Activated T-helper 2 cell treated with anti-CD3 and anti-CD28 coated beads, Interferon-gamma antibody, Interleukin-2, Interleukin-4, amounts not matched to agents 10 μg/mL and 5 μg/mL and 100 μg/mL, durations not matched to agents 14 hours and 24 hours and 36 hours (primary cell): ENCODE data around the gene TTC23. TPM values are rescaled to one million over a fixed set of nuclear protein-coding genes. Genes with fewer than 3 reads are reported as not detected.

Experiments used
- DNase-seq: peaks from one replicate; pipeline ENCODE4 v3.0.0; 2021; ENCODE audit warnings: low spot score
- H3K27ac Mint-ChIP-seq: one replicate; pipeline ENCODE4 v1.8.0; 2021; ENCODE audit warnings: mixed read lengths
- H3K27me3 Mint-ChIP-seq: one replicate; pipeline ENCODE4 v1.8.0; 2021; ENCODE audit warnings: low read depth, mixed read lengths
- H3K36me3 Mint-ChIP-seq: one replicate; pipeline ENCODE4 v1.8.0; 2021; ENCODE audit warnings: low read depth, mixed read lengths
- H3K4me1 Mint-ChIP-seq: one replicate; pipeline ENCODE4 v1.8.0; 2021; ENCODE audit warnings: low read depth, mixed read lengths
- H3K4me3 Mint-ChIP-seq: one replicate; pipeline ENCODE4 v1.8.0; 2021; ENCODE audit warnings: low read depth, mild to moderate bottlenecking, moderate library complexity, mixed read lengths
- H3K9me3 Mint-ChIP-seq: one replicate; pipeline ENCODE4 v1.8.0; 2021; ENCODE audit warnings: mixed read lengths
- intact Hi-C: fragments of 100-400 bp; cut with micrococcal nuclease; formaldehyde crosslinking; loops from one replicate; pipeline ENCODE4 v1.15.1; 2023
- total RNA-seq: library from RNA; stranded (reverse); gene quantifications from 2 replicates; pipeline ENCODE4 v1.2.3, GENCODE V29; 2022

The TTC23 gene
- total RNA-seq, 1 donor from 2014 or later = 3.9 TPM

DNA sequence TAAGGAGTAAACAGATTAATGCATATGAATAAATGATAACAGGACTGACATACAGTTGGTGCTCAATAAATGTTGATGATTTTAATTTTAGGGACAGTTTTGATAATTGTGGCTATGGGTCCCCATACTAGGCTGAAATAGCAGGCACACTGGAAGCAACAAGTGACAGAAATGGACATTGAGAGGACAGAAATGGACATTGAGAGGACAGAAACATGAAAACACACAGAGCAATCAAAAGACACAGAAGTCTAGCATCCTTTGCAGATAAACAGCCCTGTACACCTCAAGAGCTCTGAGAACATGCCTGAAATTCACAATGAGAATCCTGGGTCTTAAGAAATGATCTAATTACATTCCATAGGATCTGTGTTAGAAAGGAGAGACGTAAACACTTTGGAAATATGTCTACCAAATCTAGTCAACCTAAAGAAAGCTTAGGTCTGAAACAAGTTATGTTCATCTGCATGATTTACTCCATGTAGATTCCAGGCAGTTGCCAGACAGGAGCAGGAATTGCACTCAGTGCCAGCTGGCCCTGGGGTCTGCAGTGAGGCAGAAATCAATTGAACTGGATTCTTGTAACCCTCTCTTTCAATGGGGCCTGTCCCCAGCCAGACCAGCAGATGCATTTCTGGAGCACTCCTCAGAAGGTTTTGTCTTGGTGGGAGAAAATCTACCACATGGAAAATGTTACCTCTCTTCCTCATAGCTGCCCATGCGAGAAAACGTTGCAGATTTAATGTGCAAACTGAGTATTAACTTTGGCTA is 84.2 kb downstream of the TTC23 start:
- Mint-ChIP-seq H3K4me1 (peaks cover 2% of the 10 kb centered on the region), H3K27ac (no peak overlapping the region), H3K4me3 (no peak overlapping the region), H3K9me3 (no peaks in the 10 kb centered on the region), H3K27me3 (no peaks in the 10 kb centered on the region), H3K36me3 (no peaks in the 10 kb centered on the region)
- intact Hi-C loops = no loop called here
- DNase-seq = no peak

DNA sequence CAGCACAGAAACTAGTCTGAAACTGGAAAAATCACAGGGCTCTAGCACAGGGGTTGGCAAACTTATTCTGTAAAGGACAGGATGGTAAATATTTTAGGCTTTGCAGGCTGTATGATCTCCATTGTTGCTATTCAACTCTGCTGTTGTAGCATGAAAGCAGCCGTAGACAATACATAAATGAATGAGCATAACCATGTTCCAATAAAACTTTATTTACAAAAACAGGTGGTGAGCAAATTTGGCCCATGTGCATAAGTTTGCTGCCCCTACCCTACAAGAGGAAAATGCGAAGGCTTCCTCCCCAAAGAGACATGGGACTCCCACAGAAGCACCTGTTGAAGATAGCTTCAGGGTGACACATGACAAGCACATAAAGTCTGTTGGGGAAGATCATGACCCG is 85.3 kb downstream of the TTC23 start:
- Mint-ChIP-seq H3K36me3 (no peaks in the 10 kb centered on the region), H3K27ac (no peak overlapping the region), H3K4me1 (peaks cover 2% of the 10 kb centered on the region), H3K9me3 (no peaks in the 10 kb centered on the region), H3K4me3 (no peak overlapping the region), H3K27me3 (no peaks in the 10 kb centered on the region)
- no peak for DNase-seq
- intact Hi-C loops = no loop called here

DNA sequence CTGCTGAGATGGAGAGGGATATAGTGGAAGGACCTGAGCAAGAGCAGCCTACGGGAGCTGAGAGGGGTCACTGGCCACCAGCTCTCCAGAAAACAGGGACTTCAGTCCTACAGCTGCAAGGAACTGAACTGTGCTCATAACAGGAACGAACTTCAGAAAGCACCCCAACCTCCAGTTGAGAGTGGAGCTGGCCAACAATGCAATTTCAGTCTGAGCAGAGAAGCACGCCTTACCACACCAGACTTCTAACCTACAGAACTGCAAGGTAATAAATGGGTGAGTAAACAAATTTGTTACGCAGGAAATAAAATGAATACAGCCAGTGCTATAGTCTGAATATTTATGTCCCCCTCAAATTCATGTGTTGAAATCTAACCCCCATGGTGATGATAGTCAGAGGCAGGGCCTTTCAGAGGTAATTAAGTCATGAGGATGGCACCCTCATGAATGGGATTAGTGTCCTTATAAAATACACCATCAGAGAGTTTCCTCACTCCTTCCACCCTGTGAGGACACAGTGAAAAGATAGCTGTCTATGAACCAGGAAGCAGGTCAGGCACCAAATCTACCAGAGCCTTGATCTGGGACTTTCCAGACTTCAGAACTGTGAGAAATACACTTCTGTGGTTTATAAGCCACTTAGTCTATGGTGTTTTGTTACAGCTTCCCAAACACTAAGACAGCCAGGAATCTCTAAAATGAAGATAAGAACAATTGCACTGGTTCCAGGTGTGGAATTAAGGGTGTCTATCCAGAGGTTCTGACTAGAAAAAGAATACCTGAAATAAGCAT is 85.9 kb downstream of the TTC23 start:
- no peak overlapping the region for H3K4me3 Mint-ChIP-seq
- no peaks in the 10 kb centered on the region for H3K36me3 Mint-ChIP-seq
- H3K4me1 Mint-ChIP-seq = peaks cover 2% of the 10 kb centered on the region
- DNase-seq = no peak
- intact Hi-C loops = no loop called here
- no peak overlapping the region for H3K27ac Mint-ChIP-seq
- no peaks in the 10 kb centered on the region for H3K9me3 Mint-ChIP-seq
- H3K27me3 Mint-ChIP-seq = no peaks in the 10 kb centered on the region

DNA sequence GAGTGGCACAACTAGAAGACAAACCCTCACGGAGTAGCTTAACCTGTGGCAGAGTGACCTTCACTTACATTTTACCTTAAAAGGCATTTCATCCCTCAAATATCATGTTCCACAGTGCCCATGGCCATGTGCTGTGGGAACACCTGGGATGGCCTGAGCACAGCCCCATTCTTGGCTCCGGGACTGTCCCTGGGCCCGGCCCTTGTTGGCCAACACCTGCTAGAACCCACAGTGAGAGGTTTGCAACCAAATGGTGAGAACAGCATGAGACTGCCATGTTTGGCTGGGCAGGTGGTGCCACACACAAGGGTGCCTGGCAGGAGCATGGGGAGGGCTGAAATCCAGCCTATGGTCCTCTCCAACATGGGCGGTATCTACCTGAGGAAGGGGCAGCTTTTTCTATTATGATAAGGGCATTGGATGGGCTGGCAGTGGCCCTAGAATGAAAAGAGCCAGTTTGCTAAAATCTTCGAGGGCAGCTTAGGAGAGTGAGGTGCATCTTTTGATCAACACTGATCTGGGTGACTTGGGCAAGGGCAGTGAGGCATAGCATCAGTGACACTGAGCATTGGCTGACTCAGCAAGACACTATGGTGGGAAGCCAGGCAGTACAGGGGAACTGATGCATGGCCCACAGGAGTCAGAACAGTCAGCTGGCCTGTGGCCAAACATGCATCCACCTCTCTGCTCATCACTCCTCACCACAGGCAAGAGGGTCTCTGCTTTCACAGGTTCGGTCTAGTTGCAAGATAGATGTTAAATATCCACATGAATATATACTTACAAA is 90.6 kb downstream of the TTC23 start:
- intact Hi-C loops = no loop called here
- no peak for DNase-seq

DNA sequence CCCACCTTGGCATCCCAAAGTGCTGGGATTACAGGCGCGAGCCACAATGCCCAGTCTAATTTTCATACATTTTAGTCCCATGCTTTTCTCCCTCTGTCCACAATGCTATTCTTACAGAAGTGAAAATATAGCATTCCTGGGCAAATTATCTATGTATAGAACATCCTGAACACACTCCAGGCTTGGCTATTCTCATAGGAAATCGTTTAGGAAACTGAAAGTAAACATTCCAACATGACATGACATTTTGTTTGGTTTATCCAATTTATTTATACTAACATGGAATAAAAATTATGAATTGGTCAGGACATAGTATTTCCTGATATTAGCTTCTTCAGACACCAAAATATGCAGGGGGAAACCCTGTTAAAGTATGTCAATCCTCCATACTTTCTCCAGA is 91.9 kb downstream of the TTC23 start:
- no peak for DNase-seq
- peaks cover 18% of the 10 kb centered on the region for H3K4me1 Mint-ChIP-seq

More for the DNA sequence above, 90.6 kb downstream of the TTC23 start:
- peaks cover 20% of the 10 kb centered on the region for H3K4me1 Mint-ChIP-seq
- H3K27me3 Mint-ChIP-seq = peaks cover 7% of the 10 kb centered on the region
- no peaks in the 10 kb centered on the region for H3K36me3 Mint-ChIP-seq
- no peaks in the 10 kb centered on the region for H3K9me3 Mint-ChIP-seq
- H3K27ac Mint-ChIP-seq = no peak overlapping the region
- no peak overlapping the region for H3K4me3 Mint-ChIP-seq

DNA sequence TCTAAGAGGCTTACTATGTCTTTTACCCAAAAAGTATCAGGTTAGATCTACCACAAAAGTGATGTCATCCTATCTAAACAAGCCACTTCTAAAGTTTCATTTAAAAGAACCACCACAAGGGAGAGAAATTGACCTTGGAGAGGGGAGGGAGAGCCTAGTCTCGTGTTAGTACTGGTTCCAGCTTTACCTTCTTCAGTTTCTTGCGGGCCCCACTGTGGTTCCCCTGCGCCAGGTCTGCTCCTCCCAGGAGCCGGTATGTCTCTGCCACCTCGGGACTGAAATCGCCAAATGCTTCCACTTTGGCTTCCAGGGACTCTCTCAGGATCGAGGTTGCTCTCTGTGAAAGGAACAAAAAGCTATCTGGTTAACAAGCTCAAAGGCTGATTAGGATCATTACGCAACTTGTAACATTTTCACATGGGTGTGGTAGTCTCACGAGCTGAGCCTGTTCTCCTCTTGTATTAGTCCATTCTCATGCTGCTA is 93.4 kb downstream of the TTC23 start:
- Mint-ChIP-seq H3K4me3 (no peak overlapping the region), H3K27ac (peak overlapping the region; percentile 24), H3K9me3 (no peaks in the 10 kb centered on the region), H3K27me3 (peaks cover 7% of the 10 kb centered on the region), H3K4me1 (peaks cover 18% of the 10 kb centered on the region), H3K36me3 (no peaks in the 10 kb centered on the region)
- intact Hi-C loops = no loop called here
- DNase-seq = no peak

More for the DNA sequence above, 91.9 kb downstream of the TTC23 start:
- no peak overlapping the region for H3K4me3 Mint-ChIP-seq
- no peaks in the 10 kb centered on the region for H3K36me3 Mint-ChIP-seq
- H3K9me3 Mint-ChIP-seq = no peaks in the 10 kb centered on the region
- peaks cover 7% of the 10 kb centered on the region for H3K27me3 Mint-ChIP-seq
- intact Hi-C loops = no loop called here
- no peak overlapping the region for H3K27ac Mint-ChIP-seq

DNA sequence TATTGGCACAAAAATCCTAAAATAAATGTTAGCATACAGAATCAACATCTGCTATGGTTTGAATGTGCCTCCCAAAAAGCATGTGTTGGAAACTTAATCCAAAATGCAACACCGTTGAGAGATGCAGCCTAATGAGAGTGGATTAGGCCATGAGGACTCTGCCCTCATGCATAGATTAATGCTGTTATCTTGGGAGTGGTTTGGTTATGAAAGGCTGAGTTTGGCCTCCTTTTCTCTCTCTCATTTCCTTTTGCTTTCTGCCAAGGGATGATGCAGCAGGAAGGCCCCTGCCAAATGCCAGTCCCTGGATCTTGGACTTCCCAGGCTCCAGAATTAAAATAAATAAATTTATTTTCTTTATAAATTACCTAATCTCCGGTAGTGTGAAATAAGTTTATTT is 95.1 kb downstream of the TTC23 start:
- H3K4me1 Mint-ChIP-seq = peaks cover 18% of the 10 kb centered on the region
- intact Hi-C loops = no loop called here
- no peak overlapping the region for H3K27ac Mint-ChIP-seq
- DNase-seq = no peak
- H3K36me3 Mint-ChIP-seq = no peaks in the 10 kb centered on the region
- H3K27me3 Mint-ChIP-seq = peaks cover 7% of the 10 kb centered on the region
- no peaks in the 10 kb centered on the region for H3K9me3 Mint-ChIP-seq
- no peak overlapping the region for H3K4me3 Mint-ChIP-seq

DNA sequence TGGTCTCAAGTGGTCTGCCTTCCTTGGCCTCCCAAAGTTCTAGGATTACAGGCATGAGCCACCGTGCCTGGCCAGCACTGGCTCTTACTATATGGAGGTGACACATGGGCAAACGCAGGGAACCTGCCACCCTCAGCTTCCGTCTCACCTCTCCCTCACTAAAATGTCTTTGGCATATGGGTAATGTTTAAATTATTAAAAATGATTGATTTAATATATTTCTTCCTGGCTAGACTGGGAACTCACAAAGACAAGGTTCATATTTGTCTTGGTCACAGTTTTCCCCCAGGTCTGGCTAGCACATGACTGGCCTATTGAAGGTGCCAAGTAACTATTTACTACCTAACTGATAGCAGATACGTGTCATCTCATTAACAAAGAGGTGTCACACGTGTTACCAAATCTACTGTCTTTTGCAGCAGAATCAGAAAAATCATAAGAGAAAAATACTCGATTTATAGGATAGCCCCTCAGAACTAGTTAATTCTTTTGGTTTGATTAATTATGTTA is 96.3 kb downstream of the TTC23 start:
- Mint-ChIP-seq H3K9me3 (no peaks in the 10 kb centered on the region), H3K4me3 (no peak overlapping the region), H3K27me3 (peaks cover 7% of the 10 kb centered on the region), H3K27ac (no peak overlapping the region), H3K4me1 (peaks cover 18% of the 10 kb centered on the region), H3K36me3 (no peaks in the 10 kb centered on the region)
- intact Hi-C loops = no loop called here
- DNase-seq = no peak

DNA sequence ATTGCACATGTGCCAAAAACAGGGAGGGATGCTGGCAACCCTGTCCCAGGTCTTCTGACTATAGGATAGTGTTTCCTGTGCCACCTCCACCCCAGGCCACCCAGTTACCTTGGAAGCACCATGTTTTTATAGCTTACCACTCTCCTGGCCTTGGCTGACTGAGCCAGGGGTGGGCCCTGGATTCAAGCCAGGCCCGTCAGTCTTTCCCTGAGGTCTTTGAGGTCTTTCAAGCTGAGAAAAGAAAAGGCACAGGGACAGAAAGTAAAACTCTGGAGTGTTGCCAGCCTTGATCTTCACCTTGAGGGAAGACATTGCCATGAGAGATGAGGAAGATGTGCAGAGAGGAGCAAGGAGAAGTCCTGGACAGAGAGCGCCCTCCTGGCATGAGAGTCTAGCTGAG is 98.2 kb downstream of the TTC23 start:
- H3K4me3 Mint-ChIP-seq = no peak overlapping the region
- no peak overlapping the region for H3K27ac Mint-ChIP-seq
- H3K9me3 Mint-ChIP-seq = no peaks in the 10 kb centered on the region

DNA sequence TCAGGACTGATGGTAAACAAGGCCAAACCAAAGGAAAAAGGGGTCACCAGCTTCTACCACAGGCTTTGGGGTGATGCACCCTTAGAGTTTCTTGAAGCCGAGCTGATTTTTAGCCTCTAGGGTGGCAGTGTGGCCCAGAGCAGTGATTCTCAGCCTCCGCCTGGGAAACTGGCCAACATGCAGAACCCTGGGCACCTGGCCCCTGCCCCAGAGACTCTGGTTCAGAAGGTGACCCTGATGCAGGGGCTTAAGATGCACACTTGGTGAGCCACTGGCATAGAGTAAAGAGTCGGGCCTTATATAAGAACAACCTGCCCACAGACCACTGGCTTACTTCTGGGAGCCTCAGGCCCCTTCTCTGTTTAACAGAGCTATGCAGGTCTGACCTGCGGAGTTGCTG is 100.0 kb downstream of the TTC23 start:
- intact Hi-C loops = no loop called here
- Mint-ChIP-seq H3K36me3 (no peaks in the 10 kb centered on the region), H3K27me3 (no peaks in the 10 kb centered on the region), H3K9me3 (no peaks in the 10 kb centered on the region), H3K4me3 (no peak overlapping the region), H3K27ac (no peak overlapping the region), H3K4me1 (no peaks in the 10 kb centered on the region)
- no peak for DNase-seq

More for the DNA sequence above, 98.2 kb downstream of the TTC23 start:
- no peak for DNase-seq
- H3K27me3 Mint-ChIP-seq = peaks cover 4% of the 10 kb centered on the region
- H3K4me1 Mint-ChIP-seq = peaks cover 9% of the 10 kb centered on the region
- intact Hi-C loops = no loop called here
- no peaks in the 10 kb centered on the region for H3K36me3 Mint-ChIP-seq

DNA sequence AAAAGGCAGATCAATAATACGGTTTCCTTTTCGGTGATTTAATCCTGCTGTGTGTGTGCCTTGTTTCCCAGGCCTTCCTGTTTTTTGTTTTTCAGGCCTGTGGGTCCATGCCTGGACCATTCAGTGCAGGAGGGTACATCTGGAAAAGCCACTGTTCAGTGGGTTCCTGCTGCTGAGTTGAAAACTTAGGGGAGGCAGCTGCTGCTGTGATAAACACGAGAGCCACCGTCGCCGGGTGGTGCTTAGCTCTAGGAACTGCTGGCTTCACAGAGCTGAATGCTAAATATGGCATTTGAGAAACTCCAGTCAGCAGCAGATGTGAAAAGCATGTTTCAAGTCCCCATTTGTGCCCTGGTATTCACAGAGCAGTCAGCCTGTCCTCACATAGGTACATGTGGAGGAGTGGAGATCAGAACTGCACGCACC is 100.5 kb downstream of the TTC23 start:
- Mint-ChIP-seq H3K27ac (no peak overlapping the region), H3K4me1 (no peaks in the 10 kb centered on the region), H3K36me3 (no peaks in the 10 kb centered on the region), H3K27me3 (no peaks in the 10 kb centered on the region), H3K4me3 (no peak overlapping the region), H3K9me3 (no peaks in the 10 kb centered on the region)
- intact Hi-C loops = no loop called here
- DNase-seq = no peak

DNA sequence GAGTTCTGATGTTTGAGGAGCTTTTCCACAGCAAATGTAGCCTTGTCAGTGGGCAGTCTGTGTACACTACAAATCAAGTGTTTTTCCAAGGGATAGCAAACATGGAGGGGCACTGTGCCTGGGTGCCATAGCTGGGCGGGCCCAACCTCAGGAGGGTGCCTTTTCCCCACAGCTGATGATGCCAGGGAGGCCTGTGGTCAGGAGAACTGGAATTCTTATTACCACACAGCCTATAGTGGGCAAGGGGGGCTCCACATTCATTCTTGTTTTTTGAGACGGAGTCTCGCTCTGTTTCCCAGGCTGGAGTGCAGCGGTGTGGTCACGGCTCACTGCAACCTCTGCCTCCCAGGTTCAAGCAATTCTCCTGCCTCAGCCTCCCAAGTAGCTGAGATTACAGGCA is 102.7 kb downstream of the TTC23 start:
- H3K27me3 Mint-ChIP-seq = peaks cover 1% of the 10 kb centered on the region
- H3K27ac Mint-ChIP-seq = no peak overlapping the region
- no peaks in the 10 kb centered on the region for H3K4me1 Mint-ChIP-seq

More for the DNA sequence above, 102.7 kb downstream of the TTC23 start:
- DNase-seq = no peak
- H3K4me3 Mint-ChIP-seq = no peak overlapping the region
- intact Hi-C loops = no loop called here
- no peaks in the 10 kb centered on the region for H3K9me3 Mint-ChIP-seq
- H3K36me3 Mint-ChIP-seq = no peaks in the 10 kb centered on the region
